ENCODE data around the gene CDH13.

CDH13 gene

GRCh38 chr16:83839561-83839960, 1212.8 kb downstream of the CDH13 start:
- H3K4ac ChIP-seq (ENCODE audit: low read depth, low read length), result no peak overlapping the region
- H2AK5ac ChIP-seq (ENCODE audit: low read length), result no peak overlapping the region
- H4K91ac ChIP-seq (ENCODE audit: low read depth, low read length), result no peak overlapping the region
- H3K27ac ChIP-seq (ENCODE audit: low read depth, low read length), result no peak overlapping the region
- no peak overlapping the region for H3K23ac ChIP-seq (ENCODE audit: low read length)
- H3K36me3 ChIP-seq (ENCODE audit: control insufficient read depth in 1 of 2, insufficient read depth in 2 of 2, low read length in 2 of 2), result no peaks in the 10 kb centered on the region
- no peak overlapping the region for H3K4me3 ChIP-seq (ENCODE audit: low read depth, low read length)
- H2BK5ac ChIP-seq (ENCODE audit: low read depth, low read length, poor library complexity), result no peak overlapping the region
- no peak overlapping the region for H2BK120ac ChIP-seq (ENCODE audit: insufficient read depth, low read length, poor library complexity)
- peaks cover 4% of the 10 kb centered on the region for H3K79me1 ChIP-seq (ENCODE audit: low read length)
- H3K79me2 ChIP-seq (ENCODE audit: control insufficient read depth, insufficient read depth, low read length, poor library complexity), result no peaks in the 10 kb centered on the region
- no peak overlapping the region for H3K4me2 ChIP-seq (ENCODE audit: low read length)
- WGBS (ENCODE audit: extremely low coverage, insufficient coverage, insufficient read length), result no CpG with 5 or more reads among the region's 3 CpGs
- H4K12ac ChIP-seq (ENCODE audit: low read depth, low read length), result no peak overlapping the region
- no peak overlapping the region for H2AFZ ChIP-seq (ENCODE audit: insufficient read depth, low read length, poor library complexity)
- peaks cover 3 to 11% of the 10 kb centered on the region in 2 experiments for H3K4me1 ChIP-seq (ENCODE audit: control insufficient read depth in 1 of 2, insufficient read depth in 2 of 2, low read length in 2 of 2)
- DNase-seq, result no peak
- H4K8ac ChIP-seq (ENCODE audit: low read depth, low read length), result no peak overlapping the region
- no peak overlapping the region for H2BK12ac ChIP-seq (ENCODE audit: low read length)
- H3K9ac ChIP-seq (ENCODE audit: low read length), result no peak overlapping the region
- no peak overlapping the region for H3K18ac ChIP-seq (ENCODE audit: low read length)
- H3K9me3 ChIP-seq (ENCODE audit: insufficient read depth, low read depth, low read length), result no peaks in the 10 kb centered on the region
- H3K27me3 ChIP-seq (ENCODE audit: insufficient read depth, low read length), result no peaks in the 10 kb centered on the region
- H3K14ac ChIP-seq (ENCODE audit: low read length), result no peak overlapping the region

- no peak overlapping the region for H2BK5ac ChIP-seq (ENCODE audit: low read depth, low read length, poor library complexity)
- no peaks in the 10 kb centered on the region for H3K9me3 ChIP-seq (ENCODE audit: insufficient read depth, low read depth, low read length)
- H2AK5ac ChIP-seq (ENCODE audit: low read length), result no peak overlapping the region
- no peak overlapping the region for H3K14ac ChIP-seq (ENCODE audit: low read length)
- WGBS (ENCODE audit: extremely low coverage, insufficient coverage, insufficient read length), result no CpG with 5 or more reads among the region's 4 CpGs
- peaks cover 3 to 11% of the 10 kb centered on the region in 2 experiments for H3K4me1 ChIP-seq (ENCODE audit: control insufficient read depth in 1 of 2, insufficient read depth in 2 of 2, low read length in 2 of 2)
- H4K12ac ChIP-seq (ENCODE audit: low read depth, low read length), result no peak overlapping the region
- no peak overlapping the region for H3K23ac ChIP-seq (ENCODE audit: low read length)
- H2AFZ ChIP-seq (ENCODE audit: insufficient read depth, low read length, poor library complexity), result no peak overlapping the region
- no peaks in the 10 kb centered on the region for H3K36me3 ChIP-seq (ENCODE audit: control insufficient read depth in 1 of 2, insufficient read depth in 2 of 2, low read length in 2 of 2)
- H4K8ac ChIP-seq (ENCODE audit: low read depth, low read length), result peak overlapping the region; percentile 51
- H3K27ac ChIP-seq (ENCODE audit: low read depth, low read length), result no peak overlapping the region
- no peak overlapping the region for H3K4me3 ChIP-seq (ENCODE audit: low read depth, low read length)
- H3K27me3 ChIP-seq (ENCODE audit: insufficient read depth, low read length), result no peaks in the 10 kb centered on the region
- H2BK120ac ChIP-seq (ENCODE audit: insufficient read depth, low read length, poor library complexity), result no peak overlapping the region
- H3K4me2 ChIP-seq (ENCODE audit: low read length), result no peak overlapping the region
- no peaks in the 10 kb centered on the region for H3K79me2 ChIP-seq (ENCODE audit: control insufficient read depth, insufficient read depth, low read length, poor library complexity)
- no peak overlapping the region for H3K18ac ChIP-seq (ENCODE audit: low read length)
- no peak for DNase-seq
- H3K4ac ChIP-seq (ENCODE audit: low read depth, low read length), result no peak overlapping the region
- peaks cover 4% of the 10 kb centered on the region for H3K79me1 ChIP-seq (ENCODE audit: low read length)
- no peak overlapping the region for H3K9ac ChIP-seq (ENCODE audit: low read length)
- H4K91ac ChIP-seq (ENCODE audit: low read depth, low read length), result peak overlapping the region; percentile 33
- H2BK12ac ChIP-seq (ENCODE audit: low read length), result peak overlapping the region; percentile 94
Observed at GRCh38 chr16:83840060-83840617, 1213.4 kb downstream of the CDH13 start.

GRCh38 chr16:83842291-83842690, 1215.5 kb downstream of the CDH13 start:
- DNase-seq, result no peak
- Histone ChIP-seq H2AK5ac (ENCODE audit: low read length) (no peak overlapping the region), H3K14ac (ENCODE audit: low read length) (no peak overlapping the region), H3K4me2 (ENCODE audit: low read length) (no peak overlapping the region), H3K36me3 (ENCODE audit: control insufficient read depth in 1 of 2, insufficient read depth in 2 of 2, low read length in 2 of 2) (no peaks in the 10 kb centered on the region), H4K91ac (ENCODE audit: low read depth, low read length) (no peak overlapping the region), H2BK5ac (ENCODE audit: low read depth, low read length, poor library complexity) (no peak overlapping the region), H3K18ac (ENCODE audit: low read length) (no peak overlapping the region), H2BK12ac (ENCODE audit: low read length) (no peak overlapping the region), H3K79me2 (ENCODE audit: control insufficient read depth, insufficient read depth, low read length, poor library complexity) (no peaks in the 10 kb centered on the region), H4K12ac (ENCODE audit: low read depth, low read length) (no peak overlapping the region), H3K9me3 (ENCODE audit: insufficient read depth, low read depth, low read length) (no peaks in the 10 kb centered on the region), H3K4ac (ENCODE audit: low read depth, low read length) (no peak overlapping the region), H3K4me3 (ENCODE audit: low read depth, low read length) (no peak overlapping the region), H2AFZ (ENCODE audit: insufficient read depth, low read length, poor library complexity) (no peak overlapping the region), H3K9ac (ENCODE audit: low read length) (no peak overlapping the region), H3K23ac (ENCODE audit: low read length) (no peak overlapping the region), H3K4me1 (ENCODE audit: control insufficient read depth in 1 of 2, insufficient read depth in 2 of 2, low read length in 2 of 2) (peaks cover 3 to 11% of the 10 kb centered on the region in 2 experiments), H3K27me3 (ENCODE audit: insufficient read depth, low read length) (no peaks in the 10 kb centered on the region), H3K79me1 (ENCODE audit: low read length) (peaks cover 4% of the 10 kb centered on the region), H4K8ac (ENCODE audit: low read depth, low read length) (no peak overlapping the region), H3K27ac (ENCODE audit: low read depth, low read length) (no peak overlapping the region), H2BK120ac (ENCODE audit: insufficient read depth, low read length, poor library complexity) (no peak overlapping the region)
- no CpG with 5 or more reads among the region's 7 CpGs for WGBS (ENCODE audit: extremely low coverage, insufficient coverage, insufficient read length)

- Histone ChIP-seq H3K4me3 (ENCODE audit: low read depth, low read length) (no peak overlapping the region), H3K4me1 (ENCODE audit: control insufficient read depth in 1 of 2, insufficient read depth in 2 of 2, low read length in 2 of 2) (peaks cover 3 to 11% of the 10 kb centered on the region in 2 experiments), H3K27me3 (ENCODE audit: insufficient read depth, low read length) (no peaks in the 10 kb centered on the region), H2AFZ (ENCODE audit: insufficient read depth, low read length, poor library complexity) (no peak overlapping the region), H3K4ac (ENCODE audit: low read depth, low read length) (no peak overlapping the region), H2BK120ac (ENCODE audit: insufficient read depth, low read length, poor library complexity) (no peak overlapping the region), H3K9me3 (ENCODE audit: insufficient read depth, low read depth, low read length) (no peaks in the 10 kb centered on the region), H3K18ac (ENCODE audit: low read length) (no peak overlapping the region), H3K36me3 (ENCODE audit: control insufficient read depth in 1 of 2, insufficient read depth in 2 of 2, low read length in 2 of 2) (no peaks in the 10 kb centered on the region), H2AK5ac (ENCODE audit: low read length) (no peak overlapping the region), H2BK5ac (ENCODE audit: low read depth, low read length, poor library complexity) (no peak overlapping the region), H3K9ac (ENCODE audit: low read length) (no peak overlapping the region), H3K27ac (ENCODE audit: low read depth, low read length) (no peak overlapping the region), H4K8ac (ENCODE audit: low read depth, low read length) (no peak overlapping the region), H4K91ac (ENCODE audit: low read depth, low read length) (no peak overlapping the region), H2BK12ac (ENCODE audit: low read length) (no peak overlapping the region), H3K4me2 (ENCODE audit: low read length) (no peak overlapping the region), H3K23ac (ENCODE audit: low read length) (no peak overlapping the region), H3K14ac (ENCODE audit: low read length) (no peak overlapping the region), H4K12ac (ENCODE audit: low read depth, low read length) (no peak overlapping the region), H3K79me1 (ENCODE audit: low read length) (peaks cover 4% of the 10 kb centered on the region), H3K79me2 (ENCODE audit: control insufficient read depth, insufficient read depth, low read length, poor library complexity) (no peaks in the 10 kb centered on the region)
- DNase-seq, result no peak
- WGBS (ENCODE audit: extremely low coverage, insufficient coverage, insufficient read length), result no CpG with 5 or more reads among the region's 9 CpGs
Observed at GRCh38 chr16:83842756-83843507, 1216.2 kb downstream of the CDH13 start.

Data from trophoblast cell (in vitro differentiated cells and primary cell).